Stomach (tissue), 19 donors: ENCODE data around the gene CAP1. TPM values are rescaled to one million over a fixed set of nuclear protein-coding genes. Genes with fewer than 3 reads are reported as not detected.

ENCODE experiments used
- DNase-seq, 2 donors: peaks; one replicate each; pipeline versions ENCODE4 v3.0.0 to v3.0.0-alpha.2; 2013 to 2019
- H3K27ac ChIP-seq, 5 donors: fragments of 200-600 bp in 4 of 5; sonication (generic) in 4 of 5; one replicate each; pipeline ENCODE4 v1.5.1; 2013 to 2019; ENCODE audit warnings: mild to moderate bottlenecking in 1 of 5, moderate library complexity in 1 of 5
- H3K27me3 ChIP-seq, 3 donors: fragments of 200-600 bp; sonication (generic); one replicate each; pipeline ENCODE4 v1.5.1; 2017 to 2019; ENCODE audit warnings: mixed run types in 1 of 3
- H3K36me3 ChIP-seq, 4 donors: fragments of 200-600 bp; sonication (generic); 1 replicate in 3 of 4; 2 replicates in 1 of 4; pipeline ENCODE4 v1.5.1; 2016 to 2019
- H3K4me1 ChIP-seq, 4 donors: fragments of 200-600 bp; sonication (generic); one replicate each; pipeline ENCODE4 v1.5.1; 2016 to 2019
- H3K4me3 ChIP-seq, 4 donors: fragments of 200-600 bp; sonication (generic) in 3 of 4; one replicate each; pipeline ENCODE4 v1.5.1; 2016 to 2019; ENCODE audit warnings: mild to moderate bottlenecking in 1 of 4
- H3K9me3 ChIP-seq, 4 donors: fragments of 200-600 bp; sonication (generic); one replicate each; pipeline ENCODE4 v1.5.1; 2016 to 2019
- CTCF ChIP-seq, 7 experiments: fragments of 450-650 bp in 4 of 7; fragments of 200-600 bp in 3 of 7; sonication (generic) in 3 of 7; IDR thresholded peaks; one replicate each; pipeline ENCODE4 v1.5.1; 2016 to 2019; ENCODE audit warnings: antibody characterized with exemption in 7 of 7, control low read depth in 2 of 7, mild to moderate bottlenecking in 1 of 7
- EP300 ChIP-seq: sonication (generic); formaldehyde crosslinking; IDR thresholded peaks from one replicate; pipeline ENCODE4 v1.6.1; 2017; ENCODE audit warnings: antibody characterized with exemption
- POLR2A ChIP-seq, 4 donors: fragments of 450-650 bp; IDR thresholded peaks; one replicate each; pipeline ENCODE4 v1.6.1; 2016; ENCODE audit warnings: antibody characterized with exemption in 4 of 4, control low read depth in 2 of 4, mild to moderate bottlenecking in 1 of 4, moderate library complexity in 1 of 4
- POLR2AphosphoS5 ChIP-seq, 3 donors: sonication (generic); formaldehyde crosslinking; IDR thresholded peaks; one replicate each; pipeline ENCODE4 v1.6.1; 2016; ENCODE audit warnings: antibody characterized with exemption in 3 of 3
- WGBS, 5 donors: extraction: QIAGEN DNeasy Blood & Tissue Kit in 3 of 5; methylation state at CpG; one replicate each; pipeline versions ENCODE4 v1.1.5 to v1.1.7; 2013 to 2018; 5-methylcytosine and 5-hydroxymethylcytosine counted together
- intact Hi-C: fragments of 100-400 bp; cut with DNase I; formaldehyde crosslinking; loops from one replicate; pipeline ENCODE4 v1.15.1; 2023; ENCODE audit warnings: low total_unique reads
- long read RNA-seq, 10 donors: transcript quantifications; one replicate each; lab custom pipeline, GENCODE V29; 2026
- polyA plus RNA-seq, 3 donors: library from polyadenylated mRNA; stranded (reverse); fragments of 200-250 nt; gene quantifications; one replicate each; pipeline ENCODE4 v1.2.3, GENCODE V29; 2013
- total RNA-seq, 5 donors: library from RNA; depleted of rRNA; stranded (reverse); fragments of >200 nt; gene quantifications; one replicate each; pipeline versions ENCODE4 v1.1.0 to v1.2.3, GENCODE V29; 2014 to 2016
- donor health status: healthy with polysubstance abuse.
- donor health status: Bipolar disorder and iron deficiency.
- donor health status: healthy.

CAP1 gene
- 100 to 1,000 TPM in 4 of 5 donors, 10 to 100 TPM in 1; 99.1 to 252 (median 145) TPM for total RNA-seq
- 100 to 1,000 TPM in 2 of 3 donors, 10 to 100 TPM in 1; 95.5 to 185 (median 162) TPM for polyA plus RNA-seq
- long read RNA-seq, donor 1, partial matches to known transcripts = 0 of 11 reads
- long read RNA-seq, donor 1, other reads (novel, unspliced or antisense) = 0 of 11 reads
- long read RNA-seq, donor 2, transcript CAP1-202 (13 exons, 1,496 nt) = minor isoform, 7 of 44 reads
- long read RNA-seq, donor 2, transcript CAP1-206 (13 exons, 2,217 nt) = major isoform, 14 of 44 reads
- long read RNA-seq, donor 2, transcript CAP1-203 (13 exons, 3,105 nt) = minor isoform, 9 of 44 reads
- long read RNA-seq, donor 2, partial matches to known transcripts = 0 of 44 reads
- long read RNA-seq, donor 2, other reads (novel, unspliced or antisense) = 6 of 44 reads
- long read RNA-seq, donor 3, partial matches to known transcripts = 0 of 9 reads
- long read RNA-seq, donor 3, other reads (novel, unspliced or antisense) = 0 of 9 reads
- long read RNA-seq, donor 4, partial matches to known transcripts = 0 of 4 reads
- long read RNA-seq, donor 4, other reads (novel, unspliced or antisense) = 0 of 4 reads
- long read RNA-seq, donor 5, partial matches to known transcripts = 5 of 40 reads
- long read RNA-seq, donor 5, other reads (novel, unspliced or antisense) = 24 of 40 reads
- long read RNA-seq, donor 6 = 0 reads
- long read RNA-seq, donor 7, transcript CAP1-206 (13 exons, 2,217 nt) = major isoform, 10 of 88 reads
- long read RNA-seq, donor 7, partial matches to known transcripts = 66 of 88 reads
- long read RNA-seq, donor 7, other reads (novel, unspliced or antisense) = 0 of 88 reads
- long read RNA-seq, donor 8, transcript CAP1-203 (13 exons, 3,105 nt) = minor isoform, 5 of 27 reads
- long read RNA-seq, donor 8, transcript CAP1-206 (13 exons, 2,217 nt) = major isoform, 14 of 27 reads
- long read RNA-seq, donor 8, partial matches to known transcripts = 0 of 27 reads
- long read RNA-seq, donor 8, other reads (novel, unspliced or antisense) = 0 of 27 reads
- long read RNA-seq, donor 9, partial matches to known transcripts = 5 of 33 reads
- long read RNA-seq, donor 9, other reads (novel, unspliced or antisense) = 18 of 33 reads
- long read RNA-seq, donor 10, partial matches to known transcripts = 0 of 6 reads
- long read RNA-seq, donor 10, other reads (novel, unspliced or antisense) = 0 of 6 reads

- Histone ChIP-seq H3K27me3 (no peaks in the 10 kb centered on the region), H3K4me3 (peak within 1 kb of the TSS; percentile 77 to 99 (median 93)), H3K27ac (peak within 1 kb of the TSS; percentile 89 to 99 (median 99)), H3K4me1 (peaks cover 53 to 87% (median 73%) of the 10 kb centered on the region in 4 donors), H3K9me3 (no peaks in the 10 kb centered on the region), H3K36me3 (peaks cover 0 to 11% (median 0%) of the 10 kb centered on the region in 4 donors)
- TF ChIP-seq POLR2A (IDR thresholded peaks at IDR 0.05) (peak in 1 of 4 donors; percentile 29), EP300 (no peak), POLR2AphosphoS5 (IDR thresholded peaks at IDR 0.05) (peak; percentile 1 to 96 (median 71)), CTCF (IDR thresholded peaks at IDR 0.05) (no peak)
- peak; percentile 100 for DNase-seq
- WGBS, 5 donors = 0 to 1% (median 0%) methylated on average over 21 to 65 of the region's 65 CpGs
- intact Hi-C loops = no loop called here
Measured at GRCh38 chr1:40040511-40041465, at the start of gene CAP1. TSS of gene CAP1 (plus strand) at chr1:40040729. CDS start at chr1:40059347, 18,618 bp downstream.

- no peaks in the 10 kb centered on the region for H3K36me3 ChIP-seq
- H3K4me3 ChIP-seq = no peak overlapping the region
- peaks cover 7 to 26% (median 19%) of the 10 kb centered on the region in 4 donors for H3K4me1 ChIP-seq
- no peak for TF ChIP-seq CTCF (IDR thresholded peaks at IDR 0.05)
- TF ChIP-seq POLR2A (IDR thresholded peaks at IDR 0.05) = no peak
- no peak for TF ChIP-seq POLR2AphosphoS5 (IDR thresholded peaks at IDR 0.05)
- TF ChIP-seq EP300 = no peak
- H3K27me3 ChIP-seq = no peaks in the 10 kb centered on the region
- H3K9me3 ChIP-seq = no peaks in the 10 kb centered on the region
- no peak overlapping the region for H3K27ac ChIP-seq
- no peak for DNase-seq
- 76 to 92% (median 81%) methylated on average over 2 of the region's 2 CpGs for WGBS, 5 donors
- intact Hi-C loops = no loop called here
Measured at GRCh38 chr1:39992234-39992633, 48.3 kb upstream of the CAP1 start.

- no peaks in the 10 kb centered on the region for H3K27me3 ChIP-seq
- H3K4me3 ChIP-seq = no peak overlapping the region
- no peaks in the 10 kb centered on the region for H3K36me3 ChIP-seq
- peaks cover 5 to 19% (median 15%) of the 10 kb centered on the region in 4 donors for H3K4me1 ChIP-seq
- intact Hi-C loops = no loop called here
- no peak for TF ChIP-seq EP300
- no peak for TF ChIP-seq CTCF (IDR thresholded peaks at IDR 0.05)
- no peak for TF ChIP-seq POLR2AphosphoS5 (IDR thresholded peaks at IDR 0.05)
- TF ChIP-seq POLR2A (IDR thresholded peaks at IDR 0.05) = no peak
- no peak for DNase-seq
- H3K9me3 ChIP-seq = no peaks in the 10 kb centered on the region
- H3K27ac ChIP-seq = no peak overlapping the region
- 93 to 100% (median 95%) methylated on average over 5 of the region's 5 CpGs for WGBS, 5 donors
Measured at GRCh38 chr1:39992888-39993287, 47.6 kb upstream of the CAP1 start.
